ENCODE measurements around the gene ASTN2.

- TF ChIP-seq EZH2 (IDR thresholded peaks at IDR 0.05; ENCODE audit: insufficient read depth, poor library complexity, severe bottlenecking) (no peak), EZH2phosphoT487 (IDR thresholded peaks at IDR 0.05; ENCODE audit: insufficient read depth, low read depth) (no peak)
Observed at GRCh38 chr9:116464987-116465571, 949.8 kb downstream of the ASTN2 start.

All from GM23248 (cell line).